IPS DF 6.9 (cell line): ENCODE data around the gene GAS6.
"Not testable (repeated sequence)": the region's sequence is repeated elsewhere in the genome, so short reads cannot be mapped to it uniquely, and the experiment has no call there.

ENCODE experiments used
- DNase-seq: peaks from one replicate; pipeline ENCODE4 v3.0.0-alpha.2; 2013; ENCODE audit warnings: low read depth, low spot score
- H3K27ac ChIP-seq: one replicate; pipeline ENCODE4 v1.5.1; 2013; ENCODE audit warnings: low read length, control low read depth
- H3K27me3 ChIP-seq: 2 replicates; pipeline ENCODE4 v1.6.1; 2013; ENCODE audit warnings: mild to moderate bottlenecking, low read length; ENCODE audit not compliant: control insufficient read depth, insufficient read depth
- H3K36me3 ChIP-seq: 2 replicates; pipeline ENCODE4 v1.6.1; 2013; ENCODE audit warnings: low read length; ENCODE audit not compliant: control insufficient read depth, insufficient read depth
- H3K4me1 ChIP-seq: 2 replicates; pipeline ENCODE4 v1.6.1; 2013; ENCODE audit warnings: low read length; ENCODE audit not compliant: control insufficient read depth, insufficient read depth
- H3K4me3 ChIP-seq: 2 replicates; pipeline ENCODE4 v1.5.1; 2013; ENCODE audit warnings: mild to moderate bottlenecking, low read length
- H3K9me3 ChIP-seq: 2 replicates; pipeline ENCODE4 v1.6.1; 2013; ENCODE audit warnings: low read length, inconsistent platforms; ENCODE audit not compliant: control insufficient read depth, insufficient read depth
- WGBS: extraction: QIAGEN DNeasy Blood & Tissue Kit; methylation state at CpG from one replicate; pipeline ENCODE4 v1.1.7; 2013; ENCODE audit warnings: mixed read lengths, missing lambda C conversion rate; ENCODE audit not compliant: insufficient read length, insufficient coverage; 5-methylcytosine and 5-hydroxymethylcytosine counted together

GAS6 gene

DNA sequence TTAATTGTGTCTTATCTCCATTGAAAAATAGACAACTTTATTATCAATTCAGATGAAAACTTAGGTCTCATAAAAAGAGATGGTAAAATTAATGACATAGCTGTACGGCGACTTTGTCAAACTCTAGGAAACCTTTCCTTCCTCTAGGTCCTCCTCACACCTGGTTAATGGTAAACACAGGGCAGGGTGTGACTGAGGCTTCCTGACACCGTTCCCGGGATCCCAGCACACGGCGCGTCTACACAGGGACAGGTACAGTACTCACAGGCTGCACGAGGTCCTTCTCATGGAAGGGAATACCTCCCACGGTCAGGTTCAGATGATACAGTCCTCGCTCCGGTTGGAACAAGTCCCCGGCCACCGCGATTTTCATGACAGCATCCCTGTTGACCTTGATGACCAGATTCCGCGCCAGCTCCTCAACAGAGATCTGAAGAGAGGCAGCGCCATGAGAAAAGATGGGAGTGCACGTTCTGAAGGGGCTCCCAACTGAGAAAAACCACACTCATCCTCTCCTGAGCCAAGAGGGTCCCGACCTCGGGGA lies 35.5 kb downstream of the GAS6 start:
- WGBS, result no CpG with 5 or more reads among the region's 20 CpGs
- Histone ChIP-seq H3K27ac (no peak overlapping the region), H3K36me3 (peaks cover 13% of the 10 kb centered on the region), H3K27me3 (no peaks in the 10 kb centered on the region), H3K4me1 (no peaks in the 10 kb centered on the region), H3K9me3 (no peaks in the 10 kb centered on the region), H3K4me3 (no peak overlapping the region)
- DNase-seq, result no peak

DNA sequence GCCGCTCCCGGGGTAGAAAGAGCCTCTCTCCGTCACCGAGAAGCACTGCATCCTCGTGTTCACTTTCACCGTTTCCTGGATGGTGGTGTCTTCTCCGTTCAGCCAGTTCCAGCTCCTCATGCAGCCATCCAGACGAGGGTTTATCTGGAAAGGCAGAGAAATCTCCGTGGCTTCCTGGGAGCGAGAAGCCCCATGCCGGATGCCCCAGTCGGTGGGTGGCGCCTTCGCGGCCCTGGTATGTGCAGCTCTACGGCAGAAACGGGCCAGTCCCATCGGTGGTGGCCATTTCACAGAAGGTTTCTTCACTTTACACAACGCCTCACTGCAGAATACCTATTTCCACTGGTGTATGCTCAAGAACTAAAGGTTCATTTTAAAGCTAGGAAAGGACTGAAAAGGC lies 36.9 kb downstream of the GAS6 start:
- no peaks in the 10 kb centered on the region for H3K9me3 ChIP-seq
- peaks cover 12% of the 10 kb centered on the region for H3K36me3 ChIP-seq
- no peaks in the 10 kb centered on the region for H3K4me1 ChIP-seq
- no peak overlapping the region for H3K27ac ChIP-seq
- no peaks in the 10 kb centered on the region for H3K27me3 ChIP-seq
- no peak overlapping the region for H3K4me3 ChIP-seq
- no CpG with 5 or more reads among the region's 19 CpGs for WGBS
- DNase-seq, result no peak

DNA sequence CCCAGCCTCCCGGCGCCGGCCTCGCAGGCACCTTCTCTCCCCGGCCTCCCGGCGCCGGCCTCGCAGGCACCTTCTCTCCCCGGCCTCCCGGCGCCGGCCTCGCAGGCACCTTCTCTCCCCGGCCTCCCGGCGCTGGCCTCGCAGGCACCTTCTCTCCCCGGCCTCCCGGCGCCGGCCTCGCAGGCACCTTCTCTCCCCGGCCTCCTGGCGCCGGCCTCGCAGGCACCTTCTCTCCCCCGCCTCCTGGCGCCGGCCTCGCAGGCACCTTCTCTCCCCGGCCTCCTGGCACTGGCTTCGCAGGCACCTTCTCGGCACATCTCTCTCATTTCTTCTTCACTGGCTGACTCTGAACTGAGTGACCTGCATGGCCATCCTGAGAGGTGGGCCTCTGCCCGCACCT lies 37.4 kb downstream of the GAS6 start:
- no CpG with 5 or more reads among the region's 35 CpGs for WGBS
- DNase-seq, result not testable (repeated sequence)
- peaks cover 13% of the 10 kb centered on the region for H3K36me3 ChIP-seq

DNA sequence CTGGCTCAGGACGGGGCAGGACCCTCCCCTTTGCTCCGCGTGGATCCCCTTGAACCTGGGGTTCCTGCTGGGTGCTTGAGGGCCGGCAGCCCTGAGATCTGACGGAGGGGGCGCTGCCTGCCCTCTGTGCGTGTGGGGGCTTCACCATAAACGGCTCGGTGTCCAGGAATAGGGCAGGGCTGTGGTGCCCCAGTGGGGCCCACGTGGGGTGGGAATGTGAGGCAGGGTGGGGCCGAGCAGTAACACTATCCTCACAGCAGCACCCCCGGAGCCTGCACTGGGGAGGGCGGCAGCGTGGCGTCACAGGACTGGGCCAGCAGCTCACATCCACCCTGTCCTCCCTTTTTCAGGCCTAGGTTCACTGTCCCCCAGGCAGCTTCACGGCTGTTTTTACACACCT lies 38.0 kb downstream of the GAS6 start:
- Histone ChIP-seq H3K4me3 (no peak overlapping the region), H3K36me3 (peaks cover 13% of the 10 kb centered on the region), H3K9me3 (no peaks in the 10 kb centered on the region), H3K27me3 (no peaks in the 10 kb centered on the region), H3K4me1 (no peaks in the 10 kb centered on the region), H3K27ac (no peak overlapping the region)
- no peak for DNase-seq
- no CpG with 5 or more reads among the region's 16 CpGs for WGBS

More for the DNA sequence above, 37.4 kb downstream of the GAS6 start:
- H3K27ac ChIP-seq, H3K27me3 ChIP-seq, H3K9me3 ChIP-seq, H3K4me3 ChIP-seq, H3K4me1 ChIP-seq: not testable (repeated sequence)

DNA sequence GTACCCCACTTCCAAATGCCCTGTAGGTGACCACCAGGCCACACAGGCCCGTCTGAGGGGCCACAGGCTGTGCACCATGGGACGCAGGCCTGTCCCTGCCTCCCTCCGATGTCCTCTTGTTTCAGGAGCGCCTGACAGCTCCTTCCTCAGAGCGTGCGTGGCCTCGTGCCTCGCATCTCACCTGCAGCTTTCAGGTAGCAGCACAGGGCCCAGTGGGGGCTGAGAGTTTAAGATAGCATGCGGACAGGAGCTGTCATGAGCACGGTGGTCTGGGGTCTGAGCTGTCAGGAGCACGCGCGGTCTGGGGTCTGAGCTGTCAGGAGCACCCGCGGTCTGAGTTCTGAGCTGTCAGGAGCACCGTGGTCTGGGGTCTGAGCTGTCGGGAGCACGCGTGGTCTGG lies 40.1 kb downstream of the GAS6 start:
- Histone ChIP-seq H3K4me3 (no peak overlapping the region), H3K27me3 (no peaks in the 10 kb centered on the region), H3K36me3 (peaks cover 13% of the 10 kb centered on the region), H3K27ac (no peak overlapping the region), H3K4me1 (no peaks in the 10 kb centered on the region), H3K9me3 (no peaks in the 10 kb centered on the region)
- whole genome bisulfite sequencing, result no CpG with 5 or more reads among the region's 19 CpGs
- DNase-seq, result no peak

DNA sequence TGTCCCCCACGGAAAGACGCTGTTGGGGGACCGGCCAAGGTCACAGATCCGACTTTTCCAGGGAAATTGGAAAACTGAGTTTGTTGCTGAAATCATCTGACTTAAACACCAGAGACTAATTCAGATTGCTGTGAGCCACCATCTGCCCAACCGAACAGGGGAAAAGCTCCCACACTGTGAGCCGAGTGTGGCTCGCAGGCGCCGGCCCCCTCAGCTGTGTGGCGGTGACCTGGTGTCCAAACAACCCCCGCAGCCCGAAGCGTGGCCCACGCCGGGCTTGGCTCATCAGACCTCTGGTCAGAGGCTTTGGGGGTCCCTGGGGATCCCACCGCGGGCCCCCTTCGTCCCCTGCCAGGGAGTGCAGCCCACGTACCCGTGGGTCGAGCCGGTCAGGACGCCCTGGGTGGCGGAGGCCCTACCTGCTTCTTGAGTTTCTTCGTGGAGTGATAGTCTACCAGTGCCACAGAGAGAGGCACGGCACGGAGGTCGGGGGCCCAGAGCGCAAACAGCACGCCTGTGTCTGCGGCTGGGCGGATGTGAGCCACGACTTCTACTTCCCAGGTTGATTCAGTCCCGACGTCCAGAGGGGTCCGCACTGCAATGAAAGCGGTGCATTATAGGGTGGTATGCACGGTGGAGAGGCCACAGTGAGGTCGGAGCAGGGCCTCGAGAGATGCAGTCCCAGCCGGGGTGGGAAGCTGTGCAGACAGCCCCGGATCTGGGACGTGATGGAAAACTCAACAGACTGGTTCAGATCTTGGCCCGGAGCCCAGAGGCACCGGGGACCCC lies 40.7 kb downstream of the GAS6 start:
- no peak overlapping the region for H3K4me3 ChIP-seq
- no CpG with 5 or more reads among the region's 45 CpGs for WGBS
- H3K4me1 ChIP-seq, result no peaks in the 10 kb centered on the region
- H3K36me3 ChIP-seq, result peaks cover 13% of the 10 kb centered on the region
- H3K27ac ChIP-seq, result no peak overlapping the region
- no peaks in the 10 kb centered on the region for H3K27me3 ChIP-seq
- no peaks in the 10 kb centered on the region for H3K9me3 ChIP-seq
- DNase-seq, result no peak

DNA sequence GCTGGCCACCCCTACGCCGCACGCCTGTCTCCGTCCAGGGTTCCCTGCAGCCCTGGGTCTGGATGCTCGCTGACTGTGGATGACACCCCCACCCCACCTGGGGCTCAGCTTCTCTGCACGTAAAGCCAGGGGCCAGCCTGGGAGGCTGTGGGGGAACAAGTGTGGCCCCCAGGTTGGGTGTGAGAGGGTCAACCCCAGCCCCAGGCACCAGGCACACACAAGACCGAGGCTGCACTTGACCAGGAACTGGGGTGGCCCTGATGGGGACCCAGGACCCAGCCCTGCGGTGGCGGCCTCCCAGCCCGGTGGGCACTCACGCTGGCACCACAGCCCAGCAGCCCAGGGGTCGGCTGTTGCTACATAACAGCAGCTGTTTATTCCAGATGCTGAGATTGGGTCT lies 41.6 kb downstream of the GAS6 start:
- H3K4me1 ChIP-seq, result no peaks in the 10 kb centered on the region
- peaks cover 10% of the 10 kb centered on the region; the same call in 1 of the 2 replicates for H3K36me3 ChIP-seq
- H3K27ac ChIP-seq, result no peak overlapping the region
- H3K27me3 ChIP-seq, result no peaks in the 10 kb centered on the region
- WGBS, result no CpG with 5 or more reads among the region's 12 CpGs
- H3K4me3 ChIP-seq, result no peak overlapping the region
- H3K9me3 ChIP-seq, result no peaks in the 10 kb centered on the region
- no peak for DNase-seq

DNA sequence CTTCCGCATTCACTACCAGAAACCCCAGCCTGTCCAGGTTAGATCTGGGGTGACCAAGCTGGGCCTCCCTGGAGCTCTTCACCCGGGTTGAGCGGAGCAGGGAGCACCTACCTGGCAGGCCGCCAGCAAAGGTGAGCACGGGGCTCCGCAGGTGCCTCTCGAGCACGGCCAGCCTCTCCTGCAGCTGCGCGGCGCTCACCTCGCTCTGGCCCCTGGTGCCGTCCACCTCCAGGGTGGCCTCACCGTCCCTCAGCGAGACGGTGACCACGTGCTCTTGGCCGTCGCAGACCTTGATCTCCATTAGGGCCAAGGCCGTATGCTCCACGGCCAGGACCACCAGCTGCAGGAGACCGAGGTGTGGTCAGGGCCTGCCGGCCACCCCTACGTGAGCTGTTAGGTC lies 42.0 kb downstream of the GAS6 start:
- no peaks in the 10 kb centered on the region for H3K9me3 ChIP-seq
- no peak overlapping the region for H3K4me3 ChIP-seq
- H3K27ac ChIP-seq, result no peak overlapping the region
- WGBS, result no CpG with 5 or more reads among the region's 24 CpGs
- no peak for DNase-seq
- H3K27me3 ChIP-seq, result no peaks in the 10 kb centered on the region
- H3K4me1 ChIP-seq, result no peaks in the 10 kb centered on the region
- H3K36me3 ChIP-seq, result peaks cover 8% of the 10 kb centered on the region; the same call in 1 of the 2 replicates

DNA sequence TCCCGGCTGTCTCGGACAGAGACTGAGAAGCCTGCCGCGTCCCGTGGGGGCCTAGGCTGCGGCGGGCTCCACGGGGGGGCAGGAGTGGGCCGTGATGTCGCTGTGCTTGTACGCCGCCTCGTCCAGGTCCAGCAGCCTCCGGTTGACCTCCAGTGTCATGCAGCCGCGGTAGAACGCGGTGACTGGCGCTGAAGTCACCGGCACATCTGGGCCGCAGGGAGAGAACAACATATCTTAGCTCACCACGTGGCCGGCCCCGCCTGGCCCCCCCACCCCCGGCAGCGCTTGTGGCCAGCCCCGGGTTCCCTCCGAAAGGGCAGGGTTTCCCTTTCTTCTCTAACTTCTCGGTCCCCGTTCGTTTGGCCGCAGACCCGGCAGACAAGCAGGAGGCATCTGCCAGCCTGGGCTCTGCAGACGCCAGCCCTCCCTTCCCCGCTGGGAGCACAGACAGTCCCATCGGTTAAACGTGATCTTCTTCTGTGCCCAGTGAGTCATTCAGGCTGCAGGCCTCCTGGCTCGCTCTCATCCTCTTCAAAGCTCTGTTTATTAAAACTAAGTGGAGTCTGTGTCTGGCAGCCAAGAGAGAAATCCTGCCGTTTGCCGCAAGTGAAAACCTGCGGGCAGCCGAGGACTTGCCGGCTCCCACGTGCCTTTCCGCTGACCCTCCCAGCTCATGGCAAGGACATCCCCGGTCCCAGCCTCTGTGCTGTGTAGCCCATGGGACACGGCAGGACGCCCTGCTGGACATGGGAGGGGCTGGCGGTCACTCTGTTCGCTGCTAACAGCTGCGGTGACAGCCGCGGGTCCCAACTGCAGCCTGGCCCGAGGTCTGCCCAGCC lies 42.8 kb downstream of the GAS6 start:
- peaks cover 5% of the 10 kb centered on the region; the same call in 1 of the 2 replicates for H3K36me3 ChIP-seq
- no peak overlapping the region for H3K27ac ChIP-seq
- H3K4me1 ChIP-seq, result no peaks in the 10 kb centered on the region
- no CpG with 5 or more reads among the region's 54 CpGs for WGBS
- no peaks in the 10 kb centered on the region for H3K9me3 ChIP-seq
- H3K4me3 ChIP-seq, result no peak overlapping the region
- no peak for DNase-seq
- no peaks in the 10 kb centered on the region for H3K27me3 ChIP-seq
